Body of pancreas (tissue), 4 donors: ENCODE data around the gene MCTP2. TPM values are rescaled to one million over a fixed set of nuclear protein-coding genes. Genes with fewer than 3 reads are reported as not detected.
A peak's percentile ranks its signal among the peaks of the same experiment; 100 is the strongest.

ENCODE experiments used
- ATAC-seq: fragments of 150-250 bp; one replicate; pipeline ENCODE4 v1.9.1; 2016
- DNase-seq, 4 donors: peaks; one replicate each; pipeline ENCODE4 v3.0.0-alpha.2; 2019
- H3K27ac ChIP-seq, 4 donors: fragments of 200-600 bp; sonication (generic); 1 replicate in 3 of 4; 2 replicates in 1 of 4; pipeline versions ENCODE4 v1.5.1 to v1.6.1; 2016 to 2019; ENCODE audit warnings: mild to moderate bottlenecking in 1 of 4, mixed read lengths in 1 of 4, moderate library complexity in 1 of 4
- H3K27me3 ChIP-seq, 2 donors: fragments of 200-600 bp; sonication (generic); one replicate each; pipeline ENCODE4 v1.6.0; 2016; ENCODE audit warnings: mild to moderate bottlenecking in 1 of 2
- H3K36me3 ChIP-seq, 2 donors: fragments of 200-600 bp; sonication (generic); replicated peaks in 1 of 2; 2 replicates each; pipeline ENCODE4 v1.5.1; 2016; ENCODE audit warnings: low read depth in 2 of 2; ENCODE audit not compliant: insufficient read depth in 1 of 2
- H3K4me1 ChIP-seq: fragments of 200-600 bp; sonication (generic); one replicate; pipeline ENCODE4 v1.6.0; 2016
- H3K4me3 ChIP-seq, 2 donors: fragments of 200-600 bp; sonication (generic); 1 replicate in 1 of 2; 2 replicates in 1 of 2; pipeline ENCODE4 v1.5.1; 2016 to 2019
- H3K9me3 ChIP-seq, 3 donors: fragments of 200-600 bp; sonication (generic); 1 replicate in 2 of 3; 2 replicates in 1 of 3; pipeline ENCODE4 v1.5.1; 2016
- POLR2A ChIP-seq, 3 donors: fragments of 450-650 bp; IDR thresholded peaks; one replicate each; pipeline ENCODE4 v1.6.1; 2016; ENCODE audit warnings: antibody characterized with exemption in 3 of 3, mild to moderate bottlenecking in 2 of 3
- WGBS, 2 donors: methylation state at CpG; one replicate each; pipeline ENCODE4 v1.1.5; 2017; 5-methylcytosine and 5-hydroxymethylcytosine counted together
- intact Hi-C: fragments of 100-400 bp; cut with DNase I; formaldehyde crosslinking; loops from one replicate; pipeline ENCODE4 v1.15.1; 2023
- total RNA-seq, 2 donors: library from RNA; depleted of rRNA; stranded (reverse); fragments of >200 nt; gene quantifications; one replicate each; pipeline ENCODE4 v1.1.0, GENCODE V29; 2016
- TF ChIP-seq, protein P1 (sequence below), 7 experiments: fragments of 450-650 bp in 4 of 7; fragments of 200-600 bp in 3 of 7; sonication (generic) in 3 of 7; IDR thresholded peaks; one replicate each; pipeline ENCODE4 v1.5.1; 2016 to 2019; ENCODE audit warnings: antibody characterized with exemption in 7 of 7

The MCTP2 gene
- total RNA-seq, 2 donors from 2014 or later: 28.5 to 31.6 TPM

GRCh38 chr15:94243418-94243817 lies 12.1 kb downstream of the MCTP2 start:
- intact Hi-C loops: no loop called here
- Histone ChIP-seq H3K27ac (no peak overlapping the region), H3K9me3 (no peaks in the 10 kb centered on the region), H3K36me3 (no peaks in the 10 kb centered on the region), H3K4me1 (peaks cover 26% of the 10 kb centered on the region), H3K27me3 (no peaks in the 10 kb centered on the region), H3K4me3 (no peak overlapping the region)
- TF ChIP-seq, protein P1, sequence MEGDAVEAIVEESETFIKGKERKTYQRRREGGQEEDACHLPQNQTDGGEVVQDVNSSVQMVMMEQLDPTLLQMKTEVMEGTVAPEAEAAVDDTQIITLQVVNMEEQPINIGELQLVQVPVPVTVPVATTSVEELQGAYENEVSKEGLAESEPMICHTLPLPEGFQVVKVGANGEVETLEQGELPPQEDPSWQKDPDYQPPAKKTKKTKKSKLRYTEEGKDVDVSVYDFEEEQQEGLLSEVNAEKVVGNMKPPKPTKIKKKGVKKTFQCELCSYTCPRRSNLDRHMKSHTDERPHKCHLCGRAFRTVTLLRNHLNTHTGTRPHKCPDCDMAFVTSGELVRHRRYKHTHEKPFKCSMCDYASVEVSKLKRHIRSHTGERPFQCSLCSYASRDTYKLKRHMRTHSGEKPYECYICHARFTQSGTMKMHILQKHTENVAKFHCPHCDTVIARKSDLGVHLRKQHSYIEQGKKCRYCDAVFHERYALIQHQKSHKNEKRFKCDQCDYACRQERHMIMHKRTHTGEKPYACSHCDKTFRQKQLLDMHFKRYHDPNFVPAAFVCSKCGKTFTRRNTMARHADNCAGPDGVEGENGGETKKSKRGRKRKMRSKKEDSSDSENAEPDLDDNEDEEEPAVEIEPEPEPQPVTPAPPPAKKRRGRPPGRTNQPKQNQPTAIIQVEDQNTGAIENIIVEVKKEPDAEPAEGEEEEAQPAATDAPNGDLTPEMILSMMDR (IDR thresholded peaks at IDR 0.05): no peak
- DNase-seq: no peak
- ATAC-seq: no peak
- WGBS, 2 donors: 94 to 95% methylated on average over 24 of the region's 24 CpGs

GRCh38 chr15:94246016-94246415 lies 14.7 kb downstream of the MCTP2 start:
- Histone ChIP-seq H3K4me3 (no peak overlapping the region), H3K36me3 (no peaks in the 10 kb centered on the region), H3K9me3 (no peaks in the 10 kb centered on the region), H3K27me3 (no peaks in the 10 kb centered on the region), H3K4me1 (peaks cover 32% of the 10 kb centered on the region), H3K27ac (no peak overlapping the region)
- intact Hi-C loops: no loop called here
- ATAC-seq (no peak), DNase-seq (no peak)
- 63 to 73% methylated on average over 4 of the region's 4 CpGs for WGBS, 2 donors
- TF ChIP-seq POLR2A (IDR thresholded peaks at IDR 0.05): no peak
- TF ChIP-seq, protein P1 (IDR thresholded peaks at IDR 0.05): no peak

DNA sequence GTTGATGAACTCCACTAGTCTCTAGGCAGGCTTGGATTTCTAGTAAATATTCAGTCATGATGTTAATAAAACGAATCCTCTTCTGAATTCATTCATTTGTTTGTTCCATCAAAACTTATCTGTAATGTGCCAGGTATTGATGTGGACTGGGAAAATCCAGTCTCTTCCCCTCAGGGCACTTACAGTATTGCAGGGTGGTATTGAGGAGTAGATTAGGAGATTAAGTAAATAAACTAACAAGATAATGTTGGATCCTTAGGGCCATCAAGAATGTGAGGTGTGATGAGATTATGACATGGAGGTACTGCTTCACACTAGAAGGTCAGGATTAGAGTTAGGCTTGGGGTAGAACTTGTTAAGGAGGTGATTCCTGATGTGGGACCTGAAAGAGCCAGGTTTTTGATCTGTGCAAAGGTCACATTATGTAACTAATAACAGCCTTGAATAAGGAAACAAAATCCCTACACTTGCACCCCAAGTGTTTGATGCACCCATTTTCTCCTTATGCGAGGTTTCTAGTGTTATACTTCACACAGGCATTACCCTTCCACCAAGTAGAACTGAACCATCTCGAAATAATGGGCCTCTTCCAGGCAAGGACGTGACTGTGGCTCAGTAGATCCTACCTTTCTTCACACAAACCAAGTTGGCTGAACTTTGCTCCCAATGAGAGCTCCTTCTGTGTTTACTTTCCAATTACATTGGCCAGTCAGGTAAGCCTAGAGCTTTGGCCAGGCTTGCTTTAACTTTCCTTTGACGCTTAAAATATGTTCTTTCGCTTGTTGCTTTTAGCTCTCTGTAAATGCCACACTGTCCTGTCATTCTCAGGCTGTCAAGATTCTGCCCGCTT lies 16.7 kb downstream of the MCTP2 start:
- Histone ChIP-seq H3K9me3 (no peaks in the 10 kb centered on the region), H3K36me3 (no peaks in the 10 kb centered on the region), H3K4me3 (no peak overlapping the region), H3K4me1 (peaks cover 32% of the 10 kb centered on the region), H3K27ac (peak overlapping the region; percentile 40 to 76 (median 70)), H3K27me3 (no peaks in the 10 kb centered on the region)
- TF ChIP-seq, protein P1 (IDR thresholded peaks at IDR 0.05): peak in 2 of 7 experiments; percentile 15 to 18
- no peak for TF ChIP-seq POLR2A (IDR thresholded peaks at IDR 0.05)
- peak; percentile 31 to 58 (median 45) for DNase-seq
- intact Hi-C loops: no loop called here
- WGBS, 2 donors: 25 to 32% methylated on average over 7 of the region's 7 CpGs
- peak; percentile 84 for ATAC-seq

- peaks cover 32% of the 10 kb centered on the region for H3K4me1 ChIP-seq
- ATAC-seq (no peak), DNase-seq (no peak)
- no peaks in the 10 kb centered on the region for H3K9me3 ChIP-seq
- TF ChIP-seq, protein P1 (IDR thresholded peaks at IDR 0.05): no peak
- TF ChIP-seq POLR2A (IDR thresholded peaks at IDR 0.05): no peak
- H3K4me3 ChIP-seq: no peak overlapping the region
- H3K27ac ChIP-seq: no peak overlapping the region
- WGBS, 2 donors: 92 to 94% methylated on average over 2 of the region's 2 CpGs
- H3K36me3 ChIP-seq: no peaks in the 10 kb centered on the region
- intact Hi-C loops: no loop called here
- H3K27me3 ChIP-seq: no peaks in the 10 kb centered on the region
These were observed 19.4 kb downstream of the MCTP2 start for GRCh38 chr15:94250801-94251200.
